Superior temporal gyrus (tissue), 1 donor: ENCODE measurements around the gene NTM.
A peak's percentile ranks its signal among the peaks of the same experiment; 100 is the strongest.
"Not testable (repeated sequence)": the region's sequence is repeated elsewhere in the genome, so short reads cannot be mapped to it uniquely, and the experiment has no call there.

Source experiments
- DNase-seq: peaks from one replicate; pipeline ENCODE4 v3.0.0-alpha.2; 2016; ENCODE audit errors: extremely low spot score

Gene NTM

GRCh38 chr11:131422029-131422428, 51.6 kb downstream of the NTM start:
- DNase-seq: no peak

DNA sequence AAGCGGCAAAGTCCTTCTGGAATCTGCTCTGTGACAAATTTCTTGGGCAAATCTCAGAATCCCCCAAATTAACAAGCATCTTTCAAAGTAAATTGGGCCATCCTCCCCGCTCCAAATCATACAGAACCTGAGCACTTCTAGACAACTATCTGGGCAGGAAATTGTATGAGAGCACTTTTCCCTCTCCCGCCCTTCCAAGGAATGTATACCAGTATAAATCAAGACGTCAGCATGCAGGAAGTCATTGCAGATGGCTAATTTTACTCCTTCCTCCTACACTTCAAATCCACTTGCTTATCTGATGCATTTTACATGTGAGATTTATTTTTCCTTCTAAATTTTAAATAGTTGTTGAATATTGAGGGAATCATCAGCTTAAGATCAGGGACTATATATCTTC, 52.1 kb downstream of the NTM start:
- DNase-seq: no peak

- no peak for DNase-seq
Observed at GRCh38 chr11:131423688-131424087, 53.3 kb downstream of the NTM start.

- DNase-seq: not testable (repeated sequence)
Observed at GRCh38 chr11:131424257-131424876, 54.0 kb downstream of the NTM start.

DNA sequence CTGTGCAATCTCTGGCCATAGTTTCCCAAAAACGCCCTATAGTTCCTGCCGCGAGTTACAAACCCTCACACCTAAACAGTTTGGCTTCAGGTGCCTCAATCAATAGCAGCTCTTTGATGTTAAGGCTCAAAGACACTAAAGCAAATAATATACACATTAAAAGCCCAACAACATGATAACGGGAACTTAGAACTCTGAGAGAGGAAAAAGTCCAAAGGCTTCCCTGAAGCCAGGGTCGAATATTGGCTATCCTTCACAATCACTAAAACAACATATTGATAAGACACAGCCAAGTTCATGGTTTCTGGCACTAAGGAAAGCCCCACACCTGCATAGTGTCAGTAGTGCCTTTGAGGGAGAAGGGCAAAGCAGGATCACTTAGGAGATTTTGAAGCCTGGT, 54.9 kb downstream of the NTM start:
- no peak for DNase-seq

DNA sequence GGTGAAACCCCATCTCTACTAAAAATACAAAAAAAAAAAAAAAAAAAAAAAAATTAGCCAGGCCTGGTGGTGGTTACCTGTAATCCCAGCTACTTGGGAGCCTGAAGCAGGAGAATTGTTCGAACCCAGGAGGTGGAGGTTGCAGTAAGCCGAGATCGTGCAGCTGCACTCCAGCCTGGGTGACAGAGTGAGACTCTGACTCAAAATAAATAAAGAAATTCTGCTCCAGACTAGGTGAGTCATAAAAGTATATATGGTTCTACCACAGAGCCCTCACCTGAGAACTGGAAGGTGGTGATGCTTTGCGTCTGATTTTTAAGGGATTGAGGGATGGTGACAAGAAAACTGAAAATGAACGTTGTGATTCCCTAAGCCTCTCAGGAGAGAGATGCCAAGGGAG, 58.4 kb downstream of the NTM start:
- DNase-seq: no peak

DNA sequence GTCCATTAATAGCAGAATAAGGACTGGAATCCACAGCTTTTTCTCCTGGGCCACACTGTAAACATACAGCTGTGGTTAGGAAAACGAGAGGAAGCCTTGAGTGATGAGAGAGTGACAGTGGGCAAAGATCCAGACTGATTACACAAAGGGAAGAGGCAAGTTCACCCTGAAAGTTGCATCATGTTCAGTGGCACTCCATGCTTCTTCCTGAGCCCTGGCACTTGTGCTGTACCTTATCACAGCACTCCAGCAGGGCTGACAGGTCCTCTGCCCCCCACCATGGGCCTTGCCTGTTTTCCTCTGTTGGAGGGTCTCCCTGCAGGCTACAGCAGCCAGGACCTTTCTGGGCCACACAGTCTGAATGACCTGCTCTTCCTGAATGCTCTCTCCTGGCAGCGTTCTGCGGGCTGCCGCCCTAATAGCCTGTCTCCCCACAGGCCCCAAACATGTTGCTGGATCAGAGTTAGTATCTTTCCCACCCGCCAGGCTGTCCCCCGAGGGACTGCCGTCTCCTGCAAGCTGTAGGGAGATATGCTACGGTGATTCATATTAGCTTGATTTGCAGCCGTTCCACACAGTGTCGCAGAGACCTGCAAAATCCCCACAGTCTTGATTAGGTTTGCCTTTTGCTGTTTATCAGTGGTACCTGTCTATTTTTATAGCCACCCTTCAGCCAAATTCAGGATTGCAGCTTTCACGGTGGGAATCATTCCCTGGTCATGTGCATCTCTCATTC, 60.2 kb downstream of the NTM start:
- DNase-seq: no peak

GRCh38 chr11:131441051-131441810, 70.8 kb downstream of the NTM start:
- DNase-seq: peak; percentile 56

DNA sequence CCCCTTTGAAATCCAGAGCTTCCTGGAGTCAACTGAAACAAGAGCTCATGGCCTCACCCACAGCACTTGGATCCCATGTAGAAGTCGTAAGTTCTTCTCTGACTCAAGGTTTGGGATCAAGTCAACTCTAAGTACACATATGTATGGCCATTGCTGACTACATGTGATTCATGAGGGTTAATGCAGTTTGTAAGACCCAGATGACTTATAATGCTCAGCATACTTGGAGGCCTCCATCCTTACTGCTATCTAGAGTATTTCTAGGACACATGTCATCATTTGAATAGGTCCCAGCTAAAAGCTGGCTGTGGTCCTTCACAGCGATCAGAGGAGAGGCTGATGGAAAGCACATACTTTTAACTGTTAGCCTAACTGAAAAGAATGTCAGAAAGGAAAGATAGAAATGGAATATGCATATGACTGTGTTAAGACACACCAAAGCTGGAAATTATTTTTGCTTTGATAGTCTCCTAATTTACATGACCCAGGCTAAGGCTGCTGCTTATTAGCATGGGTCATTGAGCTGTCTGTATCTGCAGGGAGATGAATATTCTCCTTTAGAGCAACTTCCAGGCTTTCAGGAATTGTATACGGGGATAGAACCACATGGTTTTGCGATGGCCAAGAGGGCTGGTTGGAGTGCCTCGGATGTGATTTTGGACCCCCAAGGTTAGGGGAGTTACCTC, 76.3 kb downstream of the NTM start:
- DNase-seq: no peak

DNA sequence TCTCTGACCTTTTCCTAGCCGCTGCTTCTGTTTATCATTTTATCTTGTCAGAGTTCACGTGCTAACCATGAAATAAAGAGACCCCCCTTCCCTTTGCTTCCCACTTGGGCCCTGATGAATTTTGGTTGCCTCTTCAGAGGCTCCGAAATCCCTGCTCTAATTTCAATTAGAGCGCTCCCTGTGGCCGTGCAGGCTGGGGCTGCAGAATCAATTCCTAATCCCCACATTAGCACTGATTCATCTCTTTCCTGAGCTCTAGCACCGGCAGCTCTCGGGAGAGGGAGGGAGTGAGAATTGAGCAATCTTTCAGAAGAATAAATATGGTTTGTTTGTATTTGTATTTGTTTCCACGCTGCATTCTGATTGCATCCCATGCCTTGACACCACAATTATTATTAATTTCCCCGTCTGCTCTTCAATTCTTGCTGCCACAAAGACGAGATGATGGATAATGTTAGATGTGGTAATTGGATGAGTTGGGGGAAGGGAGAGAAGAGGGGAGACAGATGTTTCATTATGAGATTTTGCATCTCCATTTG, 76.9 kb downstream of the NTM start:
- no peak for DNase-seq

DNA sequence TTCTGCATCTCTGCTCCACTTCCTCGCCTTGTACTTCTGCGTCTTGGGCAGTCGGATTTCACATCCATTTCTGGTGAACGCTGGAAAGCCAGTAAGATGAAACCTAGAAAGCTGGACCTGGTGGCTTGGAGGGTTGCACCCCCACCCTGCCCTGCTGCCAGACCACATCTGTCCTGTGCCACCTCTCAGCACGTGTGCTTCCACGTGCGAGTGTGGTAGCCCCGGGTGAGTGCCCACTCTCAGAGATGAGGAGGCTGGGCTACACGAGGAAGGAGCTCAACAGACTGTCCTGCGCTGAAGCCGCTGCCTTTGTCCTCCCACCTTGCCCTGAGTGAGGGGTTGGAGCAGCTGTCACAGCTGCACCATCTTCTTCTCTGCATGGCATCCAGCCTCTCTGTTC, 77.5 kb downstream of the NTM start:
- DNase-seq: no peak

DNA sequence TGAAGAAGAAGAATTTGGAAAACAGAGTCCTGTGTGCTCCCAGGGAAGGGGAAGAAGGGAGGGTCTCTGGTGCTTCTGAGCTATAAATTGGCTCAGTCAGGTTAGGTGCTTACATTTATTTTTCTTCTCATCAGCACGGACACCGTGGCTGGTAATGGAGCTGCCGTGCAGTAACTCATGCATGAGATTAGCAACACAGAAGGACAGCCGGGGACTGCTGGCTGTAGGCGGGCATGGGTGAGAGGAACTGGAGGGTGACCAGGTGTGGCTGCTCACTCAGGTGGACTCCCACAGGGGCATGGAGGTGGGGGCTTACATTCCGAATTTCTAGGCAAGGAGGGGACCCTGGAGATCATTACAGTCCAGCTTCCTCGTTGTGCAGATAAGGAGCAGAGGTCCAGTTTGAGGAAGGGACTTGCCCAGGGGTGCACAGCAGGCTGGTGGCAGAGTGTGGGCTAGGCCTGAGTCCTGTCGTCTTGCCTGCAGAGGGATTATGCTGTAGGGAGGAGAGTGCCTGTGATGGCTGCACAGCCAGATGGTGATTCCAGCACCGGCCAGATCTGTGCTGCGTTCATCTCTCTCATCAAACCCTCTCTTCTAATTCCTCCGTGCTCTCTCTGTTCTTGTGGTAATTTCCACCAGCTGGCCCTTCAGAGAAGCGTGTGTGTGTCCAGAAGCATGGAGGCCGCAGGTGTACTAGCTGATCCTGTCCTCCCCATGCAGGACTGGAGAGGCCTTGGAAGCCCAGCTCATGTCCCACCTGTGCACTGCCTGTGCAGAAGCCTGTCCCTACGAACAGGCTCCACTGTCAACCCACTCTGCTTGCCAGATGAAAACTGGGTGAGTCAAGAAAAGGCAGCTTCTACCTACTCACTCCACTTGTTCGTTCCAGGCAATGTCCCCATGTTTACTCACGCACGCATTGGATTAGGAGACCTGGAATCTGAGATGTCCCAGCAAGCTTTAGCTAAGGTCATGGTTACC, 78.9 kb downstream of the NTM start:
- DNase-seq: no peak

GRCh38 chr11:131454490-131454889, 84.1 kb downstream of the NTM start:
- DNase-seq: no peak

DNA sequence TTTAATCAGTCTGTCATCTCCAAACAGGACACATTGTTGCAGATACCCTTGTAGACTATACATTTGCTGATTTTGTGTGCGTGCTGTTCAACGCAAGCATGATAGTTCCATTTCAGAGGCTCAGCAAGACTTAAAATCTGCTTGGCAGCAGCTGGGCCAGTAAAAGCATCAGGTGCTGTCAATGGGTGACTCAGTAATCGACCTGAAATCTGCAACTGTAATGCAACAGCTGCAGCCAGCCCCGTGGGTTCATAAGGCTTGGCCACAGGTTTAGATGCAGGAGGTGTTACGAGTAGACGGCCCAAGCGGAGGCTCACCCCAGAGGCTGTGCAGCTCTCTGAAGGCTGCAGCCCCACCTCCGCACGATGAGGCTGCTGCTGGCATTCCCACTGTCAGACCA, 84.6 kb downstream of the NTM start:
- no peak for DNase-seq

- DNase-seq: no peak
Observed at GRCh38 chr11:131455843-131456704, 85.7 kb downstream of the NTM start.

DNA sequence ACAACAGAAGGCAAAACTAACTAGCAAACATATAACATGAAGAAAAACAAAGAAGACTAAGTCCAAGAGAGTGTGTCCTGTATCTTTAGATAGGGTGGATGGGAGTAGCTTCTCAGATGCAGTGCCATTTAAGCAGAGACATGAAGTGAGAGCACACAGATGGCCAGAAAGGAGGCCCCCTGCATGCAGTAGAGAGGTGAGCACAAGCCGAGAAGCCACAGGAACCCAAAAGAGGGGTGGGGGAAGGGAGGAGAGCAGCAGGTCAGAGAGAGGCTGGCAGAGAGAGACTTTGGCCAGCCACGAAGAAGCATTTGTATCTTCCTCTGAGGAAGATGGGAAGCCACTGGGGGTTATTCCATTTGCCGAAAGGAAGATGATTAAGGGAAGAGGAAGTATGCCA, 86.7 kb downstream of the NTM start:
- no peak for DNase-seq

DNA sequence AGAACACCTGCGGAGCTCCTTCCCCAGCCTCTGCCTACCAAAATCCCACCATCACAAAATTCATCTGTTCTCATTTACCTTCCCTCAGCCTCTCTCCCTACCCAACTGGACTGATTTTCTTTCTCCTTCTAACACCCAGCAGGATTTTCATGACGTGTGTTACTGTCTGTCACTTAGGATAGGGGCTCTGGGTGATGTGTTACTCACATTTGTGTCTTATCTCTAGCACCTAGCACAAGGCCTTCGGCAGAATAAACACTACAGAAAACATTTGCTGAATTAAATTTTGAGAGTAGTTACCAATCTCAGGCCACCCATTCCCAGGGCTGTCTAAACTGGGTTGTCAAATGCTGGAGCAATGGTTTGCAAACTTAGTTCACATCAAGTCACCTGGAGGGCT, 88.0 kb downstream of the NTM start:
- no peak for DNase-seq

DNA sequence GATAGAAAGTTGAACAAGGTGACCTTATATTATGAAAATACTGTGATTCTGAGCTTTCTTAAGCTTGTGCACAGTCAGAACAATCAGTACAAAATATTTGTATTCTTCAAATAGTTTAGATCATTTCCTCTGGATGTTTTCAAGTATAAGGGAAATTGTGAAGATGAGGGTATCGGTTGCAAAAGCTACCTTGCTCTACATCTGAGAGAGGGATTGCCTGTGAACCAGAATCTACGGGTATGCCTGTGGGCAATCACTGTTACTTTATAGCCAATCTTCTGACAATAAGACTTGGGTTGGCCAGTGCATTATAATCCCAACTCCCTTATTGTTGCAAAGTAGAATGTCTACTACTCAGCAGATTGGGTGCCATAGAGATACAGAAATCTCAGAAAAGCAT, 90.5 kb downstream of the NTM start:
- DNase-seq: no peak

- DNase-seq: no peak
Observed at GRCh38 chr11:131462622-131463021, 92.2 kb downstream of the NTM start.

- DNase-seq: no peak
Observed at GRCh38 chr11:131463162-131463561, 92.7 kb downstream of the NTM start.
